Measurements from ENCODE around the gene ZNF750. TPM values are rescaled to one million over a fixed set of nuclear protein-coding genes. Genes with fewer than 3 reads are reported as not detected.

ZNF750 gene
- total and polyA plus RNA-seq, 10 of the 15 experiments (the other 5 are each of a cell fraction or from before 2014, with no cell fraction given), result 0.06 TPM; not detected in 9

DNA sequence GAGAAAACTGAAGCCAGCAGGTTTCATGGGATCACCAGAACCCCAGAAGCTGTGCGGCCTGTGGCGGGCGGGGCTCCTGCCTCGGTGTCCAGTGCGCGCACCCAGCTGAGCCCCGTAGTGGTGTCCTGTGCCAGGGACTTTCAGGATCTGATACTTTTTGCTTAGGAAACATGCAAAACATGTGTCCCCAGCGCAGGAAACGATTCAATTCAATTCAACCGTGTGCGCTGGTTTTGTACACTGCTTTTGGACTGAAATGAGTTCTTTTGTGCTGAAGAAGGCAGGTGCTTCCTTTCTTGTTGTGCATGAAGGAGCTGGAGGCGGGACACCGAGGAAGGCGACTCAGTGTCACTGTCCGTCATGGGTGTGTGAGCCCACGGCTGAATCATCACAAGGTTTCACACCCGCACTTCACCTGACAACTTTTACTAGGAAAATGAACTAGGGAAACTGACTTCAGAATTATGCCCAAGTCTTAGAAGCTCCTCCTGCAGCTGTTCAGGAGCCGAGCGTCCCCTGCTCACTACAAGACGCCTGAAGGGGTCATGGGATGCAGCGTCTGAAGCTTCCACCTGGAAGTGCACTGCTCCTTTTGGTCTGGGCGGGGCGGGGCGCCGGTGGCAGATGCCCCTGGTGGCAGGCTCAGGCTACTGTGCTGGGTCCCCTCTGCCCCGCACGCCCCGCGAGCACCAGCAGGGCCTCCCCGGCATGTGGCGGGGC is 31.4 kb upstream of the ZNF750 start (continued):
- peak; percentile 80 for TF ChIP-seq PAX5 (IDR thresholded peaks at IDR 0.05; ENCODE audit: borderline replicate concordance, low read depth, low read length)
- no peak for TF ChIP-seq TARDBP (IDR thresholded peaks at IDR 0.05; ENCODE audit: borderline replicate concordance)
- no peak for TF ChIP-seq ELK1 (IDR thresholded peaks at IDR 0.05; ENCODE audit: low read depth, low read length)
- no peak for TF ChIP-seq REST (IDR thresholded peaks at IDR 0.05; ENCODE audit: low read depth, low read length)
- TF ChIP-seq, protein P1, sequence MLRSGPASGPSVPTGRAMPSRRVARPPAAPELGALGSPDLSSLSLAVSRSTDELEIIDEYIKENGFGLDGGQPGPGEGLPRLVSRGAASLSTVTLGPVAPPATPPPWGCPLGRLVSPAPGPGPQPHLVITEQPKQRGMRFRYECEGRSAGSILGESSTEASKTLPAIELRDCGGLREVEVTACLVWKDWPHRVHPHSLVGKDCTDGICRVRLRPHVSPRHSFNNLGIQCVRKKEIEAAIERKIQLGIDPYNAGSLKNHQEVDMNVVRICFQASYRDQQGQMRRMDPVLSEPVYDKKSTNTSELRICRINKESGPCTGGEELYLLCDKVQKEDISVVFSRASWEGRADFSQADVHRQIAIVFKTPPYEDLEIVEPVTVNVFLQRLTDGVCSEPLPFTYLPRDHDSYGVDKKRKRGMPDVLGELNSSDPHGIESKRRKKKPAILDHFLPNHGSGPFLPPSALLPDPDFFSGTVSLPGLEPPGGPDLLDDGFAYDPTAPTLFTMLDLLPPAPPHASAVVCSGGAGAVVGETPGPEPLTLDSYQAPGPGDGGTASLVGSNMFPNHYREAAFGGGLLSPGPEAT (IDR thresholded peaks at IDR 0.05; ENCODE audit: low read depth), result peak; percentile 60; the same call in 1 of the 2 replicates
- no peak for TF ChIP-seq CBX3 (IDR thresholded peaks at IDR 0.05; ENCODE audit: borderline replicate concordance, low read depth)
- no peak for TF ChIP-seq BMI1 (IDR thresholded peaks at IDR 0.05; ENCODE audit: borderline replicate concordance)
- peak; percentile 12; the same call in 1 of the 2 replicates for TF ChIP-seq BACH1 (IDR thresholded peaks at IDR 0.05; ENCODE audit: borderline replicate concordance)
- no peak for TF ChIP-seq ZNF24 (IDR thresholded peaks at IDR 0.05)
- peak; percentile 49; the same call in 1 of the 2 replicates for TF ChIP-seq ATF7 (IDR thresholded peaks at IDR 0.05; ENCODE audit: low read depth)
- TF ChIP-seq EED (IDR thresholded peaks at IDR 0.05; ENCODE audit: low read depth), result peak; percentile 65; the same call in 1 of the 2 replicates
- peak; percentile 77 to 81 for TF ChIP-seq IKZF2 (IDR thresholded peaks at IDR 0.05)
- no peak for TF ChIP-seq PAX8 (IDR thresholded peaks at IDR 0.05)
- peak; percentile 86 for TF ChIP-seq TCF12 (IDR thresholded peaks at IDR 0.05; ENCODE audit: low read depth, low read length)
- TF ChIP-seq CREB1 (IDR thresholded peaks at IDR 0.05; ENCODE audit: low read depth), result peak; percentile 57; the same call in 1 of the 2 replicates
- TF ChIP-seq CBX5 (IDR thresholded peaks at IDR 0.05; ENCODE audit: low read depth), result no peak
- TF ChIP-seq NFIC (IDR thresholded peaks at IDR 0.05; ENCODE audit: low read depth, low read length), result peak; percentile 44; the same call in 1 of the 2 replicates
- TF ChIP-seq, protein P2, sequence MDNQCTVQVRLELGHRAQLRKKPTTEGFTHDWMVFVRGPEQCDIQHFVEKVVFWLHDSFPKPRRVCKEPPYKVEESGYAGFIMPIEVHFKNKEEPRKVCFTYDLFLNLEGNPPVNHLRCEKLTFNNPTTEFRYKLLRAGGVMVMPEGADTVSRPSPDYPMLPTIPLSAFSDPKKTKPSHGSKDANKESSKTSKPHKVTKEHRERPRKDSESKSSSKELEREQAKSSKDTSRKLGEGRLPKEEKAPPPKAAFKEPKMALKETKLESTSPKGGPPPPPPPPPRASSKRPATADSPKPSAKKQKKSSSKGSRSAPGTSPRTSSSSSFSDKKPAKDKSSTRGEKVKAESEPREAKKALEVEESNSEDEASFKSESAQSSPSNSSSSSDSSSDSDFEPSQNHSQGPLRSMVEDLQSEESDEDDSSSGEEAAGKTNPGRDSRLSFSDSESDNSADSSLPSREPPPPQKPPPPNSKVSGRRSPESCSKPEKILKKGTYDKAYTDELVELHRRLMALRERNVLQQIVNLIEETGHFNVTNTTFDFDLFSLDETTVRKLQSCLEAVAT (IDR thresholded peaks at IDR 0.05), result no peak
- peak; percentile 22 to 63; a peak in 1 of 4 replicates for TF ChIP-seq BHLHE40 (IDR thresholded peaks at IDR 0.05; ENCODE audit: borderline replicate concordance in 1 of 2, low read depth in 2 of 2, low read length in 1 of 2)
- no peak for TF ChIP-seq ZBED1 (IDR thresholded peaks at IDR 0.05; ENCODE audit: borderline replicate concordance)
- TF ChIP-seq DPF2 (IDR thresholded peaks at IDR 0.05), result peak; percentile 55; the same call in 1 of the 2 replicates
- TF ChIP-seq TCF3 (IDR thresholded peaks at IDR 0.05; ENCODE audit: borderline replicate concordance, insufficient read depth, low read depth, low read length), result peak; percentile 89
- no peak for TF ChIP-seq HDAC2 (IDR thresholded peaks at IDR 0.05)
- TF ChIP-seq POU2F2 (IDR thresholded peaks at IDR 0.05; ENCODE audit: borderline replicate concordance, low read depth, low read length), result peak; percentile 51; the same call in 2 of the 3 replicates
- TF ChIP-seq IKZF1 (conservative IDR thresholded peaks at IDR 0.05), result peak; percentile 75
